Uterus (tissue), 2 donors: ENCODE results near the gene JPH2.

ENCODE experiments used
- CTCF ChIP-seq, 4 experiments: fragments of 200-600 bp in 2 of 4; fragments of 450-650 bp in 2 of 4; sonication (generic) in 2 of 4; IDR thresholded peaks; one replicate each; pipeline ENCODE4 v1.5.1; 2016 to 2019; ENCODE audit warnings: antibody characterized with exemption in 4 of 4, mild to moderate bottlenecking in 2 of 4, moderate library complexity in 1 of 4
- POLR2A ChIP-seq, 2 donors: fragments of 450-650 bp; IDR thresholded peaks; one replicate each; pipeline ENCODE4 v1.6.1; 2016; ENCODE audit warnings: antibody characterized with exemption in 2 of 2, mild to moderate bottlenecking in 1 of 2, moderate library complexity in 1 of 2

GRCh38 chr20:44087857-44088120 lies 99.2 kb downstream of the JPH2 start:
- TF ChIP-seq POLR2A (IDR thresholded peaks at IDR 0.05) (no peak), CTCF (IDR thresholded peaks at IDR 0.05) (no peak)
